Chondrocyte (in vitro differentiated cells): Measurements from ENCODE around the gene NTN1. TPM values are rescaled to one million over a fixed set of nuclear protein-coding genes. Genes with fewer than 3 reads are reported as not detected.

ENCODE experiments used
- DNase-seq: peaks from one replicate; pipeline ENCODE4 v3.0.0; 2021; ENCODE audit warnings: mixed read lengths, low spot score
- H3K27ac Mint-ChIP-seq: one replicate; pipeline ENCODE4 v1.8.0; 2021; ENCODE audit warnings: mild to moderate bottlenecking, moderate library complexity, mixed read lengths; ENCODE audit not compliant: unreplicated experiment
- H3K27me3 Mint-ChIP-seq: 2 replicates; pipeline ENCODE4 v1.8.0; 2021; ENCODE audit warnings: low read depth, mixed read lengths
- H3K36me3 Mint-ChIP-seq: 2 replicates; pipeline ENCODE4 v1.8.0; 2021; ENCODE audit warnings: low read depth, mixed read lengths
- H3K4me1 Mint-ChIP-seq: 2 replicates; pipeline ENCODE4 v1.8.0; 2021; ENCODE audit warnings: low read depth, mild to moderate bottlenecking, mixed read lengths
- H3K4me3 Mint-ChIP-seq: one replicate; pipeline ENCODE4 v1.8.0; 2021; ENCODE audit warnings: mild to moderate bottlenecking, moderate library complexity, mixed read lengths; ENCODE audit not compliant: unreplicated experiment
- H3K9me3 Mint-ChIP-seq: 2 replicates; pipeline ENCODE4 v1.8.0; 2021; ENCODE audit warnings: low read depth, mixed read lengths
- total RNA-seq: library from RNA; stranded (reverse); gene quantifications from 3 replicates; pipeline ENCODE4 v1.2.1, GENCODE V29; 2021
- TF ChIP-seq, protein P1 (sequence below): fragments of 200-600 bp; sonication (generic); IDR thresholded peaks from 2 replicates; pipeline ENCODE4 v1.5.0; 2021; ENCODE audit warnings: antibody characterized with exemption, mild to moderate bottlenecking, moderate library complexity

The NTN1 gene
- total RNA-seq, 1 donor from 2014 or later = 4.0 TPM

- Mint-ChIP-seq H3K4me1 (peaks cover 4% of the 10 kb centered on the region), H3K27me3 (peaks cover 14% of the 10 kb centered on the region), H3K27ac (no peak overlapping the region), H3K9me3 (no peaks in the 10 kb centered on the region), H3K36me3 (no peaks in the 10 kb centered on the region), H3K4me3 (no peak overlapping the region)
- no peak for DNase-seq
- TF ChIP-seq, protein P1, sequence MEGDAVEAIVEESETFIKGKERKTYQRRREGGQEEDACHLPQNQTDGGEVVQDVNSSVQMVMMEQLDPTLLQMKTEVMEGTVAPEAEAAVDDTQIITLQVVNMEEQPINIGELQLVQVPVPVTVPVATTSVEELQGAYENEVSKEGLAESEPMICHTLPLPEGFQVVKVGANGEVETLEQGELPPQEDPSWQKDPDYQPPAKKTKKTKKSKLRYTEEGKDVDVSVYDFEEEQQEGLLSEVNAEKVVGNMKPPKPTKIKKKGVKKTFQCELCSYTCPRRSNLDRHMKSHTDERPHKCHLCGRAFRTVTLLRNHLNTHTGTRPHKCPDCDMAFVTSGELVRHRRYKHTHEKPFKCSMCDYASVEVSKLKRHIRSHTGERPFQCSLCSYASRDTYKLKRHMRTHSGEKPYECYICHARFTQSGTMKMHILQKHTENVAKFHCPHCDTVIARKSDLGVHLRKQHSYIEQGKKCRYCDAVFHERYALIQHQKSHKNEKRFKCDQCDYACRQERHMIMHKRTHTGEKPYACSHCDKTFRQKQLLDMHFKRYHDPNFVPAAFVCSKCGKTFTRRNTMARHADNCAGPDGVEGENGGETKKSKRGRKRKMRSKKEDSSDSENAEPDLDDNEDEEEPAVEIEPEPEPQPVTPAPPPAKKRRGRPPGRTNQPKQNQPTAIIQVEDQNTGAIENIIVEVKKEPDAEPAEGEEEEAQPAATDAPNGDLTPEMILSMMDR = no peak
These were observed 33.0 kb downstream of the NTN1 start for GRCh38 chr17:9054126-9054975.

- H3K9me3 Mint-ChIP-seq = no peaks in the 10 kb centered on the region
- DNase-seq = no peak
- H3K4me3 Mint-ChIP-seq = no peak overlapping the region
- no peak overlapping the region for H3K27ac Mint-ChIP-seq
- TF ChIP-seq, protein P1 = no peak
- H3K4me1 Mint-ChIP-seq = peaks cover 4% of the 10 kb centered on the region
- H3K36me3 Mint-ChIP-seq = no peaks in the 10 kb centered on the region
- peaks cover 14% of the 10 kb centered on the region for H3K27me3 Mint-ChIP-seq
These were observed 34.0 kb downstream of the NTN1 start for GRCh38 chr17:9055281-9055680.

DNA sequence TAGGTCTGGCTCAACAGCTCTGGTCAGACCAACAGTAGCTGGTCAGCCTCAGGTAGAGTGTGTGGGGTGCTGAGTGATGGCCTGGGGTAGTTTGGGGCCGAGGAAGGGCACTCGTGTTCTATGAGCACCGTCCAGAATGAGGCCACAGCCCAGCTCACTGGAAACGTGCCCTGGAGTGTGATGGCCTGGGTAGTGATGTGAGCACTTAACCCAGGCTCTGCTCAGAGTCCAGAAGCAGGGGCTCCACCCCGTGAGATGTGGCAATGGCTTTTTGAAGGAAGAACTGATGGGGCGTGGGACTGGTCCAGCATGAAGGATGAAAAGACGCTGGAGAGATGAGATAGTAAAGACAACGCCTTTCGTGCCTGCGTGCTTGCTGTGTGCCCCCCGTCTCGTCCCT, 35.3 kb downstream of the NTN1 start:
- Mint-ChIP-seq H3K27me3 (peaks cover 14% of the 10 kb centered on the region), H3K9me3 (peaks cover 2% of the 10 kb centered on the region), H3K27ac (no peak overlapping the region), H3K4me1 (no peaks in the 10 kb centered on the region), H3K36me3 (no peaks in the 10 kb centered on the region), H3K4me3 (no peak overlapping the region)
- no peak for DNase-seq
- TF ChIP-seq, protein P1 = no peak

DNA sequence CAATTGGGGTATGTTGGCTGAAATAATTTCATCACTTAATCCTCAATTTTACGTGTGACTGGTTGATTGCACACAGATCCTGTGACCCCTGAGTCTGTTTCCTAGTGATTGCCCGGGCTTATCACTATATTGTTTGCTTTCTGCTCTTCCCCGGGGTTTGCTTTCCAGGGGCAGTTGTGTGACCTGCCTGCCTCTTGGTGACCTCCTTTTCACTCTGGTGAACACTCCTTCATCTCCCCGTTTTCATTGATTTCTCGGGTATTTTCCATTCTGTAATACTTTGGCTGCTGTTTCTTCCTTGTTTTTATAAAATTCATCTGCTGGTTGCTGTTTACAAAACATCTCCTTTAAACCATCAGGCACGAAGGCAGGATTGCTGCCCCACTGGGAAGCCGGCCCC, 36.0 kb downstream of the NTN1 start:
- Mint-ChIP-seq H3K4me1 (no peaks in the 10 kb centered on the region), H3K27me3 (peaks cover 14% of the 10 kb centered on the region), H3K4me3 (no peak overlapping the region), H3K27ac (no peak overlapping the region), H3K9me3 (peaks cover 2% of the 10 kb centered on the region), H3K36me3 (no peaks in the 10 kb centered on the region)
- TF ChIP-seq, protein P1 = no peak
- no peak for DNase-seq

DNA sequence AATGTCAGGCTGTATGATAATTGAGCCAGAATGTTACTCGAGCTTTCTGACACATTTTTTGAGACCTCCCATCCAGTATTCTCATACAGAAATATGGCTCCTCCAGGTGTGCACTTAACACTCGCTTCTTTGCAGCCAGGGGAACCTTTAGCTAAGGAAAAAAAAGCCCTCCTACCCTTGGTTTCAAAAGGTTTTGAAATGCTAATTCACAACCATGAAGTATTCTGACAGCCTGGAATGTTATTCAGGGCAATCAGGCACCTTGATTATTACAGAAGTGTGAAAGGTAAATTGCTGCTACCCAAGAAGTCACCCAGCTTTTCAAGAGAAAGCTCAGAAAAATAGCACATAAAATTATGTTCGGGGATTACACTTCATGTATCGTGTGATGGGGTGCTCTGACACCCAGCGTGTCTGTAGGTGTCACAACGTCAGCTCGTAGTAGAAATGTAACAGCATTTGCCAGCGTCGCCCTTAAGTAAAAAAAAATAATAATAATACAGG, 41.1 kb downstream of the NTN1 start:
- peaks cover 9% of the 10 kb centered on the region for H3K9me3 Mint-ChIP-seq
- H3K27me3 Mint-ChIP-seq = peaks cover 6% of the 10 kb centered on the region
- no peak for DNase-seq
- H3K4me3 Mint-ChIP-seq = no peak overlapping the region
- peaks cover 1% of the 10 kb centered on the region for H3K36me3 Mint-ChIP-seq
- no peaks in the 10 kb centered on the region for H3K4me1 Mint-ChIP-seq
- TF ChIP-seq, protein P1 = no peak
- H3K27ac Mint-ChIP-seq = no peak overlapping the region
